SK-N-SH (cell line): ENCODE results near the gene CHST13.

Experiments used
- EZH2phosphoT487 ChIP-seq: fragments of 200-600 bp; sonication (generic); IDR thresholded peaks from 2 replicates; pipeline ENCODE4 v1.6.1; 2017; ENCODE audit warnings: low read depth, mixed run types, mild to moderate bottlenecking, antibody characterized with exemption, moderate library complexity, borderline replicate concordance
- FOSL2 ChIP-seq: IDR thresholded peaks from 2 replicates; pipeline ENCODE4 v1.4.0; 2012; ENCODE audit warnings: low read depth, mild to moderate bottlenecking, moderate library complexity, borderline replicate concordance
- GABPA ChIP-seq: IDR thresholded peaks from 2 replicates; pipeline ENCODE4 v1.4.0; 2012; ENCODE audit warnings: low read depth, mild to moderate bottlenecking
- MAX ChIP-seq: IDR thresholded peaks from 2 replicates; pipeline ENCODE4 v1.4.0; 2012; ENCODE audit warnings: low read depth
- POLR2AphosphoS5 ChIP-seq: IDR thresholded peaks from 2 replicates; pipeline ENCODE4 v1.6.1; 2012; ENCODE audit warnings: low read depth, low read length
- RAD21 ChIP-seq: IDR thresholded peaks from 2 replicates; pipeline ENCODE4 v1.6.1; 2012; ENCODE audit warnings: mild to moderate bottlenecking, low read length
- SMC3 ChIP-seq: IDR thresholded peaks from 2 replicates; pipeline ENCODE4 v1.6.1; 2012; ENCODE audit warnings: low read depth, low read length, improper control_type of control experiment
- TF ChIP-seq, protein P1 (sequence below): fragments of 200-600 bp; sonication (generic); IDR thresholded peaks from 2 replicates; pipeline ENCODE4 v1.6.1; 2017; ENCODE audit warnings: antibody characterized with exemption, mild to moderate bottlenecking, moderate library complexity

- TF ChIP-seq SMC3 (no peak), POLR2AphosphoS5 (no peak), RAD21 (no peak), MAX (no peak), GABPA (no peak), FOSL2 (no peak), EZH2phosphoT487 (no peak)
- TF ChIP-seq, protein P1, sequence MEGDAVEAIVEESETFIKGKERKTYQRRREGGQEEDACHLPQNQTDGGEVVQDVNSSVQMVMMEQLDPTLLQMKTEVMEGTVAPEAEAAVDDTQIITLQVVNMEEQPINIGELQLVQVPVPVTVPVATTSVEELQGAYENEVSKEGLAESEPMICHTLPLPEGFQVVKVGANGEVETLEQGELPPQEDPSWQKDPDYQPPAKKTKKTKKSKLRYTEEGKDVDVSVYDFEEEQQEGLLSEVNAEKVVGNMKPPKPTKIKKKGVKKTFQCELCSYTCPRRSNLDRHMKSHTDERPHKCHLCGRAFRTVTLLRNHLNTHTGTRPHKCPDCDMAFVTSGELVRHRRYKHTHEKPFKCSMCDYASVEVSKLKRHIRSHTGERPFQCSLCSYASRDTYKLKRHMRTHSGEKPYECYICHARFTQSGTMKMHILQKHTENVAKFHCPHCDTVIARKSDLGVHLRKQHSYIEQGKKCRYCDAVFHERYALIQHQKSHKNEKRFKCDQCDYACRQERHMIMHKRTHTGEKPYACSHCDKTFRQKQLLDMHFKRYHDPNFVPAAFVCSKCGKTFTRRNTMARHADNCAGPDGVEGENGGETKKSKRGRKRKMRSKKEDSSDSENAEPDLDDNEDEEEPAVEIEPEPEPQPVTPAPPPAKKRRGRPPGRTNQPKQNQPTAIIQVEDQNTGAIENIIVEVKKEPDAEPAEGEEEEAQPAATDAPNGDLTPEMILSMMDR = no peak
Measured at GRCh38 chr3:126578702-126579101, 54.7 kb downstream of the CHST13 start.
